ENCODE results near the gene C17orf107.
A peak's percentile ranks its signal among the peaks of the same experiment; 100 is the strongest.

The C17orf107 gene

GRCh38 chr17:4877089-4877488 lies 22.2 kb upstream of the C17orf107 start:
- no peak for DNase-seq (ENCODE audit: low spot score)

GRCh38 chr17:4879601-4880000 lies 19.7 kb upstream of the C17orf107 start:
- no peak for DNase-seq (ENCODE audit: low spot score)

- no peak for DNase-seq (ENCODE audit: low spot score)
These were observed 18.5 kb upstream of the C17orf107 start for GRCh38 chr17:4880857-4881256.

- peak; percentile 44 for DNase-seq (ENCODE audit: low spot score)
These were observed 17.4 kb upstream of the C17orf107 start for GRCh38 chr17:4881761-4882555.

GRCh38 chr17:4884489-4884888 lies 14.8 kb upstream of the C17orf107 start:
- no peak for DNase-seq (ENCODE audit: low spot score)

GRCh38 chr17:4886830-4887229 lies 12.5 kb upstream of the C17orf107 start:
- DNase-seq (ENCODE audit: low spot score), result no peak

- no peak for DNase-seq (ENCODE audit: low spot score)
These were observed 11.8 kb upstream of the C17orf107 start for GRCh38 chr17:4887581-4887980.

GRCh38 chr17:4891411-4892410 lies 7.6 kb upstream of the C17orf107 start:
- no peak for DNase-seq (ENCODE audit: low spot score)

GRCh38 chr17:4892499-4893221 lies 6.7 kb upstream of the C17orf107 start:
- DNase-seq (ENCODE audit: low spot score), result no peak

- DNase-seq (ENCODE audit: low spot score), result no peak
These were observed 6.1 kb upstream of the C17orf107 start for GRCh38 chr17:4893272-4893671.

GRCh38 chr17:4893721-4894560 lies 5.4 kb upstream of the C17orf107 start:
- DNase-seq (ENCODE audit: low spot score), result no peak

- no peak for DNase-seq (ENCODE audit: low spot score)
These were observed 4.2 kb upstream of the C17orf107 start for GRCh38 chr17:4895121-4895520.

- no peak for DNase-seq (ENCODE audit: low spot score)
These were observed 3.5 kb upstream of the C17orf107 start for GRCh38 chr17:4895657-4896331.

GRCh38 chr17:4896332-4897197 lies 2.8 kb upstream of the C17orf107 start:
- DNase-seq (ENCODE audit: low spot score), result no peak

- DNase-seq (ENCODE audit: low spot score), result no peak
These were observed 2.1 kb upstream of the C17orf107 start for GRCh38 chr17:4897198-4897687.

GRCh38 chr17:4897785-4898184 lies 1.6 kb upstream of the C17orf107 start:
- DNase-seq (ENCODE audit: low spot score), result no peak

GRCh38 chr17:4898351-4898750 lies 985 bp upstream of the C17orf107 start:
- DNase-seq (ENCODE audit: low spot score), result no peak

GRCh38 chr17:4898927-4899326 lies 409 bp upstream of the C17orf107 start:
- DNase-seq (ENCODE audit: low spot score), result no peak

All from activated CD4-positive, alpha-beta T cell treated with anti-CD3 and anti-CD28 coated beads, Interleukin-2, Interleukin-4, amounts not matched to agents 100 ng/mL and 50 ng/mL, durations not matched to agents 16 hours and 8 hours (primary cell).